ENCODE data around the gene PVALB.
"Not testable (repeated sequence)": the region's sequence is repeated elsewhere in the genome, so short reads cannot be mapped to it uniquely, and the experiment has no call there.

The PVALB gene

DNA sequence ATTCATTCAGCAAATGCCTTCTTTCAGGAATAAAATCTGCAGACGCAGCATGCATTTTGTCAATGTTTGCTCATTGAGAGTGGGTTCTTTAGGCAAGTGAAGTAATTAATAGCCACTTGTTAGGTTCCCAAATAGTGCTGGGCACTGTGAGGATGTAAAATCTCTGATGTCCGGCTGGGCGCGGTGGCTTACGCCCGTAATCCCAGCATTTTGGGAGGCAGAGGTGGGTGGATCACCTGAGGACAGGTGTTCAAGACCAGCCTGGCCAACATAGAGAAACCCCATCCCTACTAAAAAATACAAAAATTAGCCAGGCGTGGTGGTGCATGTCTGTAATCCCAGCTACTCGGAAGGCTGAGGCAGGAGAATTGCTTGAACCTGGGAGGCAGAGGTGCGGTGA is 62.0 kb downstream of the PVALB start:
- FAIRE-seq: not testable (repeated sequence)

DNA sequence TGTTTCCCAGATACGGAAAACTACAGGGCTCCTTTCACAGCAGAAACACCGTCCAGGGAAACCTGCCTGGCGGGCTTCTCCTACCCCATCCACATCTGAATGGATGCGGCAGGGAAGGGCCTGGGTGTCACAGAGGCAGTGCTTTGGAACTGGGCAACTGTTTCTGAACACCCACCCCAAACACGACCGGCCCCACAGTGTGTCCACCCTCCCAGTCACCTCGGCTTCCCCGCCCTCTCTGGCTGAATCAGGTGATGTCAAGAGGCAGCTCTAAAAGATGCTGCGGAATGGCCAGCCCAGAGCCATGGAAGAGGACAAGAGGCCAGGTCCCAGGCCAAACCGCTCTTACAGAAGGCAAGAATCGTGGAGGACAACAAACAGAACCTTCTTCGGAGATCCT is 62.9 kb downstream of the PVALB start:
- FAIRE-seq: no peak

DNA sequence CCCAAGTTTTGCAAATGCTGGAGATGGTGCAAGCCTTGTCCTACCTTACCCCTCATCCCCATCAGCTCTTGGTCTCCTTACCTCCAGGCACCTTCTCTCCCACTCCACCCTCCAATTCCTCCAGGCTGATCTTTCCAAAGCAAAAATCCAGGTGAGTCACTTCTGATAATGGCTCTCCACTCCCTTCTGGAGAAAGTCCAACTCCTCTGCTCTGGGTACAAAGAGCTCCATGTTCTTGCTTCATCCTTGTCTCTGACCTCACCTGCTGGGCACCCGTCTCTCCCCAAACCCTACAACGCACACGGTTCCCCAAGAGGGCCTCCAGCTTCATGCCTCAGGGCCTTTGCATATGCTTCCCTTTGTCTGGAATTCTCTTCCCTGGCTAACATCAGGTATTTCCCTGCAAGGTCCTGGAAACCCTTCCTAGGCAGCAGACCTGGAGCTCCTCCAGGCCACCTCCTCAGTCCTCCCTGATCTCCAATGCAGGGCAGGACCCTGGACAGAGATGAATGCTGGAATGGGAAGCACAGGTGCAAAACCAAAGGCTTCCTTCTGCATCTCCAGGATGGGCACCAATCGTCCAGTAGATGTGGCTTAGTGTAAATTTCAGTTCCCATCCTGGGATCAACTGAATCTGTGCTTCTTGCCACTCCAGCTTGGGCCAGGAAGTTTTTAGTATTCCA is 63.6 kb downstream of the PVALB start:
- FAIRE-seq: no peak
